Spinal cord (tissue), 10 donors: Measurements from ENCODE around the gene CDR2L. TPM values are rescaled to one million over a fixed set of nuclear protein-coding genes. Genes with fewer than 3 reads are reported as not detected.

Experiments used
- DNase-seq, 6 donors: peaks; one replicate each; pipeline versions ENCODE4 v3.0.0 to v3.0.0-alpha.2; 2013 to 2015; ENCODE audit warnings: low spot score in 6 of 6, low read depth in 4 of 6
- H3K27ac ChIP-seq: one replicate; pipeline ENCODE4 v1.5.1; 2013; ENCODE audit warnings: low read depth, low read length, control low read depth
- H3K27me3 ChIP-seq: one replicate; pipeline ENCODE4 v1.6.1; 2013; ENCODE audit warnings: low read length; ENCODE audit not compliant: control insufficient read depth, insufficient read depth
- H3K36me3 ChIP-seq: one replicate; pipeline ENCODE4 v1.6.1; 2013; ENCODE audit warnings: low read length; ENCODE audit not compliant: control insufficient read depth, insufficient read depth
- H3K4me1 ChIP-seq: one replicate; pipeline ENCODE4 v1.6.1; 2013; ENCODE audit warnings: low read length; ENCODE audit not compliant: control insufficient read depth, insufficient read depth
- H3K4me3 ChIP-seq: one replicate; pipeline ENCODE4 v1.5.1; 2013; ENCODE audit warnings: low read depth, low read length, control low read depth
- H3K9me3 ChIP-seq: one replicate; pipeline ENCODE4 v1.6.1; 2013; ENCODE audit warnings: low read length; ENCODE audit not compliant: control insufficient read depth, insufficient read depth
- WGBS: methylation state at CpG from one replicate; pipeline ENCODE4 v1.1.5; 2013; ENCODE audit warnings: missing lambda C conversion rate; ENCODE audit not compliant: insufficient coverage; 5-methylcytosine and 5-hydroxymethylcytosine counted together
- long read RNA-seq, 4 donors: transcript quantifications; one replicate each; lab custom pipeline, GENCODE V29; 2026
- polyA plus RNA-seq, 2 donors: library from polyadenylated mRNA; unstranded; fragments of 120-200 nt; gene quantifications; one replicate each; pipeline ENCODE4 v1.2.1, GENCODE V29; 2013; ENCODE audit not compliant: insufficient read length in 2 of 2
- total RNA-seq, 2 donors: library from RNA; depleted of rRNA in 1 of 2; stranded (reverse); fragments of 120-200 nt in 1 of 2; fragments of >200 nt in 1 of 2; gene quantifications; one replicate each; pipeline versions ENCODE4 v1.2.3 to v1.2.4, GENCODE V29; 2013 to 2014
- donor health status: healthy.

The CDR2L gene
- total RNA-seq: 1 to 10 TPM; 7.3 to 8.0 TPM
- polyA plus RNA-seq: 10 to 100 TPM; 24.3 to 25.4 TPM
- long read RNA-seq, donor 1, partial matches to known transcripts: 0 of 3 reads
- long read RNA-seq, donor 1, other reads (novel, unspliced or antisense): 0 of 3 reads
- long read RNA-seq, donor 2, partial matches to known transcripts: 0 of 1 reads
- long read RNA-seq, donor 2, other reads (novel, unspliced or antisense): 0 of 1 reads
- long read RNA-seq, donor 3, partial matches to known transcripts: 0 of 2 reads
- long read RNA-seq, donor 3, other reads (novel, unspliced or antisense): 0 of 2 reads
- long read RNA-seq, donor 4, partial matches to known transcripts: 661 of 1,175 reads
- long read RNA-seq, donor 4, other reads (novel, unspliced or antisense): 514 of 1,175 reads

DNA sequence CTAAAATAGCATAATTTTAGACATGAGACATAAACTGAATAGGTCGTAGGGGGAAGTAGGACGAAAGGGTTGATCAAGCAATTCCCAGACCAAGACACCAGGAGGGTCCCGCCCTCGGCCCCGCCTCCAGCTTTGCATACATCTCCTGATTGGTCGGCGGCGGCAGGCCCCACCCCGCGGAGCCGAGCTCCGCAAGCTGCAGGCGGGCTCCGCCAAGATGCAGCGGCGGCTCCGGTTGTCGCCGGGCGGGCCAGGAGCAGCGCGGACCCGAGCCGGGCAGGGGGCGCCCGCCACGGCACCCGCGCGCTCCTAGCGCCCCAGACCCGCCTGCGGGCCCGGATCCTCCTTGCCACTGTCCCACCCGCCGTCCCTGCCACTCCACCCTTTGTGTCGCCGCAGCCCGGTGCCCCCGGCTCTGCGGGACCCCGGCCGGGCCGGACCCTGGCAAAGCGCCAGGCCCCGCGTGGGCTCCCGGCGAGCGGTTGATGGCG lies at the start of gene CDR2L:
TSS of gene CDR2L (plus strand) at position 215 of the 491 bp plus-strand sequence. CDS start 412 bp downstream, outside the sequence.
- peak within 1 kb of the TSS; percentile 63 for H3K4me3 ChIP-seq
- peak within 1 kb of the TSS; percentile 85 for H3K27ac ChIP-seq
- H3K9me3 ChIP-seq: no peaks in the 10 kb centered on the region
- peaks cover 42% of the 10 kb centered on the region for H3K4me1 ChIP-seq
- H3K36me3 ChIP-seq: peaks cover 8% of the 10 kb centered on the region
- WGBS: 0% methylated on average over 50 of the region's 51 CpGs
- DNase-seq: peak in 5 of 6 donors; percentile 85 to 98 (median 93)
- no peaks in the 10 kb centered on the region for H3K27me3 ChIP-seq

DNA sequence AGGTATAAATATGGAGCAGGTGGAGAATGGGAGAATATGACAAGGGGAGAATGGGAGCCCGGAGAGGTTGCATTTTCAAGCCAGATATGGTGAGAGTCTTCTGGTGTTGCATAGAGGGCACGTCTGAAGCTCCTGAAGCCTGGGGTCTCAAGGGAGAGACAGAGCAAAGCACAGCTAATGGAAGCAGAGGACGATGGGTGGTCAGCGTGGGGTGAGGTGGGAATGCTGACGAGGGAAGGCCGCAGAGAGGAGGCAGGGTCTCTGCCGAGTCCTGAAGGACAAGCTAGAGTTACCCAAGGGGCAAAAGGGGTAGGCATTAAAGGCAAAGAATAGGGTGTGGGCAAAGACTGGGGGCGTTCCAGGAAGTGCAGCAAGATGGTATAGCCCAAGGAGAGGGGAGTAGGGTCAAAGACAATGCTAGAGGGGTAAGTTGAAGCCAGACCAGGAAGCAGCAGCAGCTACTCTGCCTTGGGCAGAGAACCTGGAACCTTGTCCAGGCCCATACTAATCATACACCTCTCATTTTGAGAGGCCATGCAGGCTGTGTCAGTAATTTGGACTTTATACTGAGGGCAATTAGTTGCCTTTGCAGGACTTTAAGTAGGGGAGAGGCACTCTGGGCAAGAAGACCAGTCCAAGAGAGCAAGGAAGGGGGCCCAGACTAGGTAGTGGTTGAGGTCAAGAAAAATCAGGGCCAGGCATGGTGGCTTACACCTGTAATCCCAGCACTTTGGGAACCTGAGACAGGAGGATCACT lies 49.1 kb upstream of the CDR2L start:
- 58% methylated on average over 8 of the region's 8 CpGs for WGBS
- H3K9me3 ChIP-seq: no peaks in the 10 kb centered on the region
- peaks cover 81% of the 10 kb centered on the region for H3K27me3 ChIP-seq

DNA sequence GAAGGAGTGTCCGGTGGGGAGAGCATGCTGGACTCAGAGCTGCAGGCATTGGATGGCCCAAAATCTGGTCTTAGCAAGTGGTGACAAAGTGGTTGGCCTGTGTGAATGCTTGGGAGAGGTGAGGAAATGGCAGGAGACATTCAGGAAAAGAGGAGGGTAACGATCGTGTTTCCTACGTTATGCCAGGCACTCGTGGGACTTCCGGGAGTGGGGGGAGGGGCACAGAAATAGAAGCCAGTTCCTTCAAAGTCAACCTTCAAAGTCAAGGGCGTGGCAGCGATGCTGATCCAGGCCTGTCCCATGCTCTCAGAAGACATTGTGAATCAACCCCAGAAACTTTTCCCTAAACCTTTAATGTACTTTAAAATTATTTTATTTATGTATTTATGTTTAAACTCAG lies 47.9 kb upstream of the CDR2L start:
- peaks cover 69% of the 10 kb centered on the region for H3K27me3 ChIP-seq
- no peaks in the 10 kb centered on the region for H3K36me3 ChIP-seq
- no peak overlapping the region for H3K4me3 ChIP-seq
- WGBS: 36% methylated on average over 6 of the region's 8 CpGs
- DNase-seq: no peak
- H3K27ac ChIP-seq: no peak overlapping the region
- peaks cover 13% of the 10 kb centered on the region for H3K4me1 ChIP-seq
- H3K9me3 ChIP-seq: no peaks in the 10 kb centered on the region

More for the DNA sequence above, 49.1 kb upstream of the CDR2L start:
- DNase-seq: no peak
- Histone ChIP-seq H3K36me3 (no peaks in the 10 kb centered on the region), H3K4me3 (no peak overlapping the region), H3K4me1 (peaks cover 13% of the 10 kb centered on the region), H3K27ac (no peak overlapping the region)

DNA sequence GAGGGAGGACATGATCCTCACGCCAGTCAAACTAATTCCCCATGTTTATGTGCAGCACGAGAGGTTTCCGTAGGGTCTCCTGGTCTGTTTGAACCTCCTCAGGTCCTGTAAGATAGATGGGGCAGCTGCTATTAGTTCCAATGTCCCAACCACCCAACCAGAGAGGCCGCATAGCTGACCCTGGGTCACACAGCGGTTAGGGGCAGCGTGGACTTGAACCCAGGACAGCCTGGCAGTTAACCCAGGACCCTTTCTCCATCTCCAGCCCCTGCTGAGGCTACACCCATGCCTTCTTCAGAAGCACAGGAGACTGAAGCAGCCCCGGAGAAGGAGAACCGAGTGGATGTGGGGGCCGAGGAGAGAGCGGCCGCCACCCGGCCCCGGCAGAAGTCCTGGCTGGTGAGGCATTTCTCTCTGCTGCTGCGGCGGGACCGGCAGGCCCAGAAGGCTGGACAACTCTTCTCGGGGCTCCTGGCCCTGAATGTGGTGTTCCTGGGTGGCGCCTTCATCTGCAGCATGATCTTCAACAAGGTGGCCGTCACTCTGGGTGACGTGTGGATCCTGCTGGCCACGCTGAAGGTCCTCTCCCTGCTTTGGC lies 46.2 kb upstream of the CDR2L start:
- Histone ChIP-seq H3K27me3 (peaks cover 56% of the 10 kb centered on the region), H3K4me1 (peaks cover 4% of the 10 kb centered on the region), H3K36me3 (no peaks in the 10 kb centered on the region), H3K4me3 (no peak overlapping the region), H3K9me3 (no peaks in the 10 kb centered on the region), H3K27ac (no peak overlapping the region)
- DNase-seq: no peak
- 82% methylated on average over 19 of the region's 21 CpGs for WGBS

DNA sequence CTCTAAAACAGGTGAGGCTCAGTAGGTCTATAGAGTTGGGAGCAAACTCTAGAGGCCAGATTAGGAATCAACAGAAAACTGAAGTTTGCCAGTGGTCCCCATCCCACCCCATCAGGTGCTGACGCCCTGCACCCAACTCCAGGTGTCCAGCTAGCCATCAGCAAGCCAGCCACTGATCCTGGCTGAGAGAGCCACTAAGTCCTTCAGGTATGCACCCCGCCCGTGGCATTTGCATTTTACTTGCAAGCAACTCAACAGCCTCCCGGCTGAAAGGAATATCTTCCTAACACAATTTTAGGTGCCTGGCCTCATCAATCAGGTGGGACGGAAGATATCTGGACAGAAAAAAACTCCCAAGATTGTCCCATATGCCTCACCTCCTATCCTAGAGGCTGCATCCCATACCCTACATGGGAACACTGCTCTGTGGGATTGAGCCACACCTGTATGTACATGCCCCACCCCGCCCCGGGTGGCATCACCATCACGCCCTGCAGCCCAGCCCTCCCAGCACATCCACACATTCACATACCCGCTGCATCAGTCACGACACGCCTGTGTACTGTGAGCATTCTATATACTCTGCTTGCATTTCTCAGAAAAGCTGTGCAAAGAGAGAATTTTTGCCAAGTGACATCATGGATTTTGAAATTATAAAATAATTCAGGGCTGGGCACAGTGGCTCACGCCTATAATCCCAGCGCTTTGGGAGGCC lies 43.5 kb upstream of the CDR2L start:
- Histone ChIP-seq H3K4me3 (no peak overlapping the region), H3K27ac (no peak overlapping the region), H3K4me1 (no peaks in the 10 kb centered on the region), H3K27me3 (peaks cover 32% of the 10 kb centered on the region), H3K9me3 (no peaks in the 10 kb centered on the region), H3K36me3 (no peaks in the 10 kb centered on the region)
- no peak for DNase-seq
- WGBS: 66% methylated on average over 10 of the region's 13 CpGs

DNA sequence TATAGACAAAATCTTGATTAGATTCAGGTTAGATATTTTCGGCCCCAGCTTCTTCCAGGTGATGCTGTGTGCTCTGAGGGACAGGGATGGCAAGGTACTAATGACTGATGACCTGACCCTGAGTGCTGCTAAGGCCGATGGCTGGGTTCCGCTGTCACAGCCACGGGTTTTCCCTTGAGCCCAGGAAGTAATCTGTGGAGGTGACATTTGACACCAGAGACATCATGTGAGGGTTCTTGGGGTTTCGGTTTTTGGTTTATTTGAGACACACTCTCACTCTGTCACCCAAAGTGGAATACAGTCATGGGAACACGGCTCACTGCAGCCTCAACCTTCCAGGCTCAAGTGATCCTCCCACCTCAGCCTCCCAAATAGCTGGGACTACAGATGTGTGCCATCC lies 41.9 kb upstream of the CDR2L start:
- H3K36me3 ChIP-seq: peaks cover 9% of the 10 kb centered on the region
- H3K4me1 ChIP-seq: no peaks in the 10 kb centered on the region
- peaks cover 24% of the 10 kb centered on the region for H3K27me3 ChIP-seq
- no peak for DNase-seq
- no peaks in the 10 kb centered on the region for H3K9me3 ChIP-seq
- no peak overlapping the region for H3K4me3 ChIP-seq
- WGBS: 78% methylated on average over 2 of the region's 6 CpGs
- H3K27ac ChIP-seq: no peak overlapping the region

DNA sequence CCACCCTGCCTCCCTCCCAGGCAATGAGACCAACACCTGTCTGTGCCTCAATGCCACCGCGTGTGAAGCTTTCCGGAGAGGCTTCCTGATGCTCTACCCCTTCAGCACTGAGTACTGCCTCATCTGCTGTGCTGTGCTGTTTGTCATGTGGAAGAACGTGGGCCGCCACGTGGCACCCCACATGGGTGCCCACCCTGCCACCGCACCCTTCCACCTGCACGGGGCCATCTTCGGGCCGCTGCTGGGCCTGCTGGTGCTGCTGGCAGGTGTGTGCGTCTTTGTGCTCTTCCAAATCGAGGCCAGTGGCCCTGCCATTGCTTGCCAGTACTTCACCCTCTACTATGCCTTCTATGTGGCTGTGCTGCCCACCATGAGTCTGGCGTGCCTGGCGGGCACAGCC lies 40.8 kb upstream of the CDR2L start:
- H3K4me3 ChIP-seq: no peak overlapping the region
- H3K36me3 ChIP-seq: peaks cover 20% of the 10 kb centered on the region
- 88% methylated on average over 13 of the region's 14 CpGs for WGBS
- no peak overlapping the region for H3K27ac ChIP-seq
- no peaks in the 10 kb centered on the region for H3K4me1 ChIP-seq
- H3K9me3 ChIP-seq: no peaks in the 10 kb centered on the region
- DNase-seq: no peak
- H3K27me3 ChIP-seq: peaks cover 15% of the 10 kb centered on the region

DNA sequence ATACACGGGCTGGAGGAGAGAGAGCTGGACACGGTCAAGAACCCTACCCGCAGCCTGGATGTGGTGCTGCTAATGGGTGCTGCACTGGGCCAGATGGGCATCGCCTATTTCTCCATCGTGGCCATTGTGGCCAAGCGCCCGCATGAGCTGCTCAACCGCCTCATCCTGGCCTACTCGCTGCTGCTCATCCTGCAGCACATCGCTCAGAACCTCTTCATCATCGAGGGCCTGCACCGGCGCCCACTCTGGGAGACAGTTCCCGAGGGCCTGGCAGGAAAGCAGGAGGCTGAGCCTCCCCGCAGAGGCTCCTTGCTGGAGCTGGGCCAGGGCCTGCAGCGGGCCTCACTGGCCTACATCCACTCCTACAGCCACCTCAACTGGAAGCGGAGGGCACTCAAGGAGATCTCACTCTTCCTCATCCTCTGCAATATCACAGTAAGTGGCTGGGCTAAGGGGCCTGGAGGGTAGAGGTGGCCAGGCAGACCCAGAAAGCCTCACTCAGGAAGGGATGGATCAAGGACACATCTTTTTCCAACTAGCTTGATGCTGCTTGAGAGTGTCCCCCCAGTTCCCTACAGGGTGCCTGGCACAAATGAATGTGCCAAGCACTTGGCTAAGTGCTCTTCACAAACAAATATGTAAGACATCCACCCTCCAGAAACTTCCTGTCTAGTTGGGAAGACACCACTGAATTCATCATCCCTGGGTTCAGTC lies 40.2 kb upstream of the CDR2L start:
- Histone ChIP-seq H3K4me1 (no peaks in the 10 kb centered on the region), H3K4me3 (no peak overlapping the region), H3K36me3 (peaks cover 25% of the 10 kb centered on the region), H3K27ac (no peak overlapping the region), H3K9me3 (no peaks in the 10 kb centered on the region), H3K27me3 (peaks cover 10% of the 10 kb centered on the region)
- DNase-seq: no peak
- WGBS: 92% methylated on average over 15 of the region's 17 CpGs
